ENCODE measurements around the gene SLC27A6.

The SLC27A6 gene

DNA sequence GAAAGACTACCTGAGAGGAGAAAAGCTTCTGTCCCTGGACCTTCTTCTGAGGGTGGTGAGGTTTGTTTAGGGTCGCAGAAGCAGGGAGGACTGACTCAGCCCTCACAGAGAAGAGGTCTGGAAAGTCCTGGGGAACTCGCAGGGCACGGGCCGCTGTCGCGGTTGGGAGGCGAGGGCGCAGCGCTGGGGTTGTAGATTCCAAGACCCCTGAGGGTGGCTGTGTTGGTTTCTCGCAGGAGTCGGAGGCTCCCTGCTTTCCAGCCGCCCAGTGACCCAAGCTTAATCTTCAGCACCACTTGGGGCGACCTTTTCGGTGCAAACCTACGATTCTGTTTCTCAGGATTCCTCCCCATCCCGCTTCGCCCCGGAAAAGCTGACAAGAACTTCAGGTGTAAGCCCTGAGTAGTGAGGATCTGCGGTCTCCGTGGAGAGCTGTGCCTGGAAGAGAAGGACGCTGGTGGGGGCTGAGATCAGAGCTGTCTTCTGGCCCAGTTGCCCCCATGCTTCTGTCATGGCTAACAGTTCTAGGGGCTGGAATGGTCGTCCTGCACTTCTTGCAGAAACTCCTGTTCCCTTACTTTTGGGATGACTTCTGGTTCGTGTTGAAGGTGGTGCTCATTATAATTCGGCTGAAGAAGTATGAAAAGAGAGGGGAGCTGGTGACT, 482 bp downstream of the SLC27A6 start:
- no peaks in the 10 kb centered on the region for H3K9me3 ChIP-seq
- no peak overlapping the region for H3K27ac ChIP-seq
- H3K4me3 ChIP-seq (ENCODE audit: low read depth in 1 of 2, low read length in 1 of 2): no peak overlapping the region
- no peaks in the 10 kb centered on the region for H3K36me3 ChIP-seq
- TF ChIP-seq, protein P1, sequence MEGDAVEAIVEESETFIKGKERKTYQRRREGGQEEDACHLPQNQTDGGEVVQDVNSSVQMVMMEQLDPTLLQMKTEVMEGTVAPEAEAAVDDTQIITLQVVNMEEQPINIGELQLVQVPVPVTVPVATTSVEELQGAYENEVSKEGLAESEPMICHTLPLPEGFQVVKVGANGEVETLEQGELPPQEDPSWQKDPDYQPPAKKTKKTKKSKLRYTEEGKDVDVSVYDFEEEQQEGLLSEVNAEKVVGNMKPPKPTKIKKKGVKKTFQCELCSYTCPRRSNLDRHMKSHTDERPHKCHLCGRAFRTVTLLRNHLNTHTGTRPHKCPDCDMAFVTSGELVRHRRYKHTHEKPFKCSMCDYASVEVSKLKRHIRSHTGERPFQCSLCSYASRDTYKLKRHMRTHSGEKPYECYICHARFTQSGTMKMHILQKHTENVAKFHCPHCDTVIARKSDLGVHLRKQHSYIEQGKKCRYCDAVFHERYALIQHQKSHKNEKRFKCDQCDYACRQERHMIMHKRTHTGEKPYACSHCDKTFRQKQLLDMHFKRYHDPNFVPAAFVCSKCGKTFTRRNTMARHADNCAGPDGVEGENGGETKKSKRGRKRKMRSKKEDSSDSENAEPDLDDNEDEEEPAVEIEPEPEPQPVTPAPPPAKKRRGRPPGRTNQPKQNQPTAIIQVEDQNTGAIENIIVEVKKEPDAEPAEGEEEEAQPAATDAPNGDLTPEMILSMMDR (IDR thresholded peaks at IDR 0.05): no peak
- H3K27me3 ChIP-seq: peaks cover 36% of the 10 kb centered on the region
- no peaks in the 10 kb centered on the region for H3K4me1 ChIP-seq (ENCODE audit: control insufficient read depth in 1 of 2, insufficient read depth in 1 of 2, low read depth in 1 of 2, low read length in 1 of 2)

DNA sequence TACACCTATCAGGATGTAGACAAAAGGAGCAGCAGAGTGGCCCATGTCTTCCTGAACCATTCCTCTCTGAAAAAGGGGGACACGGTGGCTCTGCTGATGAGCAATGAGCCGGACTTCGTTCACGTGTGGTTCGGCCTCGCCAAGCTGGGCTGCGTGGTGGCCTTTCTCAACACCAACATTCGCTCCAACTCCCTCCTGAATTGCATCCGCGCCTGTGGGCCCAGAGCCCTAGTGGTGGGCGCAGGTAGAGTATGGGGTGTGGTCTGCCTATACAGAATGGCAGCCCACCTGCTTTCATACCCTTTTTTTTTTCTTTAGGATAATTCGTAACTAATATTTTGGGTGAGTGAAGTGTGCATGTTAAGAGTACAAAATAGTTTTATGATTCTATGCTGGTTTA, 1.1 kb downstream of the SLC27A6 start:
- no peak overlapping the region for H3K4me3 ChIP-seq (ENCODE audit: low read depth in 1 of 2, low read length in 1 of 2)
- H3K27me3 ChIP-seq: peaks cover 36% of the 10 kb centered on the region
- H3K36me3 ChIP-seq: no peaks in the 10 kb centered on the region
- H3K27ac ChIP-seq: no peak overlapping the region
- TF ChIP-seq, protein P1 (IDR thresholded peaks at IDR 0.05): no peak
- no peaks in the 10 kb centered on the region for H3K4me1 ChIP-seq (ENCODE audit: control insufficient read depth in 1 of 2, insufficient read depth in 1 of 2, low read depth in 1 of 2, low read length in 1 of 2)
- H3K9me3 ChIP-seq: no peaks in the 10 kb centered on the region

DNA sequence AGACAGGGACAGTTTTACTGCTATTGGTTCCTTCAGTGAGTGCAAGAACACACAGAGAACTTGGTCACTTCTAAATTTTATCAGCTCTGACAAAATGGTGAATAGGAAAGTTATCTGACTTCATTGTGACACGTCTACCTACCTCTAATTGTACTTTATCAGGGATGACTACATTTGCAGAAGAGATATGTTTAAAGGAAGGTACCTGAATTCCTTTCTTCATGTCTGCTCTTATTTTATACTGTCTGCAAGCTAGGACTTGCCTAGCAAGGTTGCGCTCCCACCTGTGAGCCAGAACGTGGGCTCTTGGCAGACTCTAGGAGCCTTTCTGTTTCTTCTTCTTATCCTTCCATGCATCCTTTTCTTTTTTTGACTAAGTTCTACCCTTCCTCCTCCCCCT, 1.6 kb downstream of the SLC27A6 start:
- Histone ChIP-seq H3K4me1 (ENCODE audit: control insufficient read depth in 1 of 2, insufficient read depth in 1 of 2, low read depth in 1 of 2, low read length in 1 of 2) (no peaks in the 10 kb centered on the region), H3K9me3 (no peaks in the 10 kb centered on the region), H3K36me3 (no peaks in the 10 kb centered on the region), H3K4me3 (ENCODE audit: low read depth in 1 of 2, low read length in 1 of 2) (no peak overlapping the region), H3K27me3 (peaks cover 36% of the 10 kb centered on the region), H3K27ac (no peak overlapping the region)
- TF ChIP-seq, protein P1 (IDR thresholded peaks at IDR 0.05): no peak

DNA sequence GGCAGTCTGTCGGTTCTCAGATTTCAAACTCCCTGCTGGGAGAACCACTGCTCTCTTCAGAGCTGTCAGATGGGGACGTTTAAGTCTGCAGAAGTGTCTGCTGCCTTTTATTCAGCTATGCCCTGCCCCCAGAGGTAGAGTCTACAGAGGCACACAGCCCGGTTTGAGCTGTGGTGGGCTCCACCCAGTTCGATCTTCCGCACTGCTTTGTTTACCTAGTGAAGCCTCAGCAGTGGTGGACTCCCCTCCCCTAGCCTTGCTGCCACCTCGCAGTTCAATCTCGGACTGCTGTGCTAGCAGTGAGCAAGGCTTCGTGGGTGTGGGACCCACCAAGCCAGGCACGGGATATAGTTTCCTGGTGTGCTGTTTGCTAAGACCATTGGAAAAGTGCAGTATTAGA, 8.0 kb downstream of the SLC27A6 start:
- H3K4me3 ChIP-seq (ENCODE audit: low read depth in 1 of 2, low read length in 1 of 2): no peak overlapping the region
- H3K27ac ChIP-seq: no peak overlapping the region
- H3K36me3 ChIP-seq: no peaks in the 10 kb centered on the region
- H3K4me1 ChIP-seq (ENCODE audit: control insufficient read depth in 1 of 2, insufficient read depth in 1 of 2, low read depth in 1 of 2, low read length in 1 of 2): no peaks in the 10 kb centered on the region
- no peaks in the 10 kb centered on the region for H3K9me3 ChIP-seq
- TF ChIP-seq, protein P1 (IDR thresholded peaks at IDR 0.05): no peak
- no peaks in the 10 kb centered on the region for H3K27me3 ChIP-seq

DNA sequence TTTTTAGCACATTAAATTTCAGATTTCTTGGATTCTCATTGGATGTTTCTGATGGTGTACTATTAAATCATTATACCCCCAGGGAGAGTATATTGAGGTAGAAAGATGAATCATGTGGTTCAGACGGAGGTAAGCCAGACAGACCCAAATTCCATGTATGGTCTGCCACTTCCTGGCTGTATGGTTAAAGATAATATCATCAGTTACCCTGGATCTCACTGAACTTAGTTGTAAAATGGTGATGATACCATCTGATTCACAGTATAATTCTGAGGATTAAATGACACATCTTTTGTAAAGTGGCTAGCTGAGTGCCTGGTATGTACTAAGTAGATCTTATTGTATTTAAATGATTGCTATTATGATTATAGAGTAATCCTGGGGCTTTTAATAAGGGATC, 9.3 kb downstream of the SLC27A6 start:
- TF ChIP-seq, protein P1 (IDR thresholded peaks at IDR 0.05): no peak
- Histone ChIP-seq H3K4me1 (ENCODE audit: control insufficient read depth in 1 of 2, insufficient read depth in 1 of 2, low read depth in 1 of 2, low read length in 1 of 2) (no peaks in the 10 kb centered on the region), H3K36me3 (no peaks in the 10 kb centered on the region), H3K9me3 (no peaks in the 10 kb centered on the region), H3K27ac (no peak overlapping the region), H3K27me3 (no peaks in the 10 kb centered on the region), H3K4me3 (ENCODE audit: low read depth in 1 of 2, low read length in 1 of 2) (no peak overlapping the region)

Data from neutrophil (primary cell).